Pancreas (tissue), 10 donors: Measurements from ENCODE around the gene HSF4. TPM values are rescaled to one million over a fixed set of nuclear protein-coding genes. Genes with fewer than 3 reads are reported as not detected.

Experiments used
- ATAC-seq, 4 donors: fragments of 200-7000 bp; cut with Tn5 transposase; one replicate each; pipeline versions ENCODE4 v1.8.0 to v1.9.1; 2020; ENCODE audit warnings: mild to moderate bottlenecking in 4 of 4, moderate library complexity in 4 of 4
- DNase-seq, 6 donors: peaks; one replicate each; pipeline ENCODE4 v3.0.0-alpha.2; 2020
- FAIRE-seq: peaks from 2 replicates; lab custom pipeline; 2012; peaks lifted over from hg19 to GRCh38; lab: Jason Lieb, UNC
- H3K27ac ChIP-seq, 4 donors: fragments of 200-600 bp; sonication (generic); 1 replicate in 3 of 4; 2 replicates in 1 of 4; pipeline versions ENCODE4 v1.5.0 to v1.8.0; 2020
- H3K27me3 ChIP-seq, 4 donors: fragments of 200-600 bp; one replicate each; pipeline ENCODE4 v1.8.0; 2021
- H3K36me3 ChIP-seq, 3 donors: fragments of 200-600 bp; sonication (generic) in 1 of 3; one replicate each; pipeline versions ENCODE4 v1.5.0 to v1.8.0; 2020 to 2021
- H3K4me1 ChIP-seq, 3 donors: fragments of 200-600 bp; one replicate each; pipeline ENCODE4 v1.8.0; 2021
- H3K4me3 ChIP-seq, 4 donors: fragments of 200-600 bp; sonication (generic) in 2 of 4; one replicate each; pipeline versions ENCODE4 v1.5.0 to v1.8.0; 2020 to 2021
- H3K9me3 ChIP-seq, 4 donors: fragments of 200-600 bp; one replicate each; pipeline ENCODE4 v1.8.0; 2021
- CTCF ChIP-seq, 4 donors: fragments of 200-600 bp; sonication (generic) in 3 of 4; IDR thresholded peaks; one replicate each; pipeline versions ENCODE4 v1.5.0 to v1.8.0; 2021; ENCODE audit warnings: antibody characterized with exemption in 4 of 4
- WGBS, 2 donors: extraction: QIAGEN DNeasy Blood & Tissue Kit; methylation state at CpG; one replicate each; pipeline ENCODE4 v1.1.7; 2013; 5-methylcytosine and 5-hydroxymethylcytosine counted together
- intact Hi-C, 3 donors: fragments of 100-400 bp; cut with DNase I; formaldehyde crosslinking; loops; one replicate each; pipeline versions ENCODE4 v1.11.1 to v1.14.2; 2022
- polyA plus RNA-seq, 2 donors: library from polyadenylated mRNA; stranded (reverse); fragments of 200-250 nt; gene quantifications; one replicate each; pipeline ENCODE4 v1.2.3, GENCODE V29; 2013
- total RNA-seq, 6 donors: library from RNA; stranded (reverse); fragmentation: NEBNext Ultra II Directional in 4 of 6; extraction: Animal tissue kit (Norgen Biotek cat#: 25700) in 4 of 6; gene quantifications; one replicate each; pipeline versions ENCODE4 v1.2.1 to v1.2.4, GENCODE V29; 2021 to 2023
- donor health status: healthy with polysubstance abuse.
- donor health status: DM: no; HTN: no; CAD: no; lungs with moderate emphysema.
- donor health status: DM: no; HTN: no; CAD: no.
- donor health status: control.
- donor health status: control.
- donor health status: Bipolar disorder and iron deficiency.
- donor health status: DM: yes; HTN: yes; CAD: no.
- donor health status: DM: no; HTN: no; CAD: no.
- donor health status: DM: no; HTN: no; CAD: no.
- donor health status: DM: yes; HTN: yes; CAD: no.

The HSF4 gene
- total and polyA plus RNA-seq, 8 donors: 34.9 to 330 (median 61.6) TPM

DNA sequence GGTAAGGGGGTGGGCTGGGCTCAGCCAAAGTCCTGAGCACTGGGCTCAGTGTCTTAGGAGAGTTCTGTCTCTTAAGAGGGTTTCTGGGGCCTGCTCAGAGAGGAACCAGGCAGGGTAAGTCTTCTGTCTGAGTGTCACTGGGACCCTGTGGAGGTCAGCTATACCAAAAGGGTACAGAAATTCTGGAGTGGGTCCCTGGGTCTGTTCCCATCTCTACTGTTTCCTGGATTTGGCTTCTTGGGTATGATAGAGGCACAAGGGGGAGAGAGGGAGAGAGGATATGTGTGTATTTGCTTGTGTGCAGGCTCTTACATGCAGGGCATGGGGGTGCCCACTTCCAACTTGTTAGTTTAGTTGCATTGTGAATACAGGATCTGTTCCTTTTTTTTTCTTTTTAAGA is 29.0 kb downstream of the HSF4 start:
- no peak for TF ChIP-seq CTCF (IDR thresholded peaks at IDR 0.05)

DNA sequence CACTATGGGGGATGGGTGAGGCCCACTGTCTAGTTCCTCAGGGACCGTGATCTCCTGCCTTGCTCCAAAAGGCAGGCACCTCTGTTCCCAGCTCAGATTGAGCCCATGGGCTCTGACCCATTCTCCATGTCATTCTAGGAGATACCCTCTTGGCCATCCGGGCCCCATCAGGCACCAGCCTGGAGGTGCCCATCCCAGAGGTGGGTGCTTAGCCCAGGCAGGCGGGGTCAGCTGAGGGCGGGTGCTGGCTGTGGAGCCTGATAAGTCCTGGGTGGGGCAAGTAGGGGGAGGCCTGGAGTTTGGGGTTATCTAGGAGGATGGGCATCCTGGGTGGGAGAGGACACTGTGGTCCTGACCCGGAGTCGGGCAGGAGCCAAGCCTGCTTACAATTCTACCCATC is 29.7 kb downstream of the HSF4 start:
- WGBS, 2 donors: 88 to 95% methylated on average over 6 of the region's 6 CpGs
- no peak overlapping the region for H3K27ac ChIP-seq
- no peak for ATAC-seq

More for the DNA sequence above, 29.0 kb downstream of the HSF4 start:
- Histone ChIP-seq H3K36me3 (peaks cover 0 to 27% (median 13%) of the 10 kb centered on the region in 3 donors), H3K4me3 (peak overlapping the region in 1 of 4 donors; percentile 97), H3K27me3 (no peaks in the 10 kb centered on the region), H3K4me1 (peaks cover 14 to 19% (median 17%) of the 10 kb centered on the region in 3 donors), H3K9me3 (no peaks in the 10 kb centered on the region), H3K27ac (no peak overlapping the region)
- ATAC-seq (no peak), FAIRE-seq (no peak), DNase-seq (no peak)
- intact Hi-C loops: no loop called here

GRCh38 chr16:67195676-67196075 is 31.1 kb downstream of the HSF4 start:
- Histone ChIP-seq H3K27me3 (no peaks in the 10 kb centered on the region), H3K27ac (no peak overlapping the region), H3K9me3 (no peaks in the 10 kb centered on the region), H3K36me3 (peaks cover 0 to 27% (median 13%) of the 10 kb centered on the region in 3 donors), H3K4me1 (peaks cover 14 to 19% (median 17%) of the 10 kb centered on the region in 3 donors), H3K4me3 (no peak overlapping the region)
- FAIRE-seq (no peak), ATAC-seq (no peak), DNase-seq (no peak)
- TF ChIP-seq CTCF (IDR thresholded peaks at IDR 0.05): no peak
- intact Hi-C loops: no loop called here
- 60 to 67% methylated on average over 5 of the region's 5 CpGs for WGBS, 2 donors

More for the DNA sequence above, 29.7 kb downstream of the HSF4 start:
- Histone ChIP-seq H3K4me3 (no peak overlapping the region), H3K36me3 (peaks cover 0 to 27% (median 13%) of the 10 kb centered on the region in 3 donors), H3K9me3 (no peaks in the 10 kb centered on the region), H3K4me1 (peaks cover 14 to 19% (median 17%) of the 10 kb centered on the region in 3 donors), H3K27me3 (no peaks in the 10 kb centered on the region)
- DNase-seq: peak in 1 of 6 donors; percentile 40
- no peak for TF ChIP-seq CTCF (IDR thresholded peaks at IDR 0.05)
- no peak for FAIRE-seq
- intact Hi-C loops: no loop called here

- Histone ChIP-seq H3K4me1 (peaks cover 9 to 14% (median 11%) of the 10 kb centered on the region in 3 donors), H3K9me3 (no peaks in the 10 kb centered on the region), H3K27ac (no peak overlapping the region), H3K36me3 (peaks cover 0 to 33% (median 13%) of the 10 kb centered on the region in 3 donors), H3K4me3 (no peak overlapping the region), H3K27me3 (no peaks in the 10 kb centered on the region)
- ATAC-seq (no peak), DNase-seq (no peak), FAIRE-seq (no peak)
- 92 to 95% methylated on average over 1 of the region's 1 CpG for WGBS, 2 donors
- intact Hi-C loops: no loop called here
- TF ChIP-seq CTCF (IDR thresholded peaks at IDR 0.05): no peak
Observed at GRCh38 chr16:67196881-67197280, 32.3 kb downstream of the HSF4 start.

- TF ChIP-seq CTCF (IDR thresholded peaks at IDR 0.05): no peak
- Histone ChIP-seq H3K27me3 (no peaks in the 10 kb centered on the region), H3K9me3 (no peaks in the 10 kb centered on the region), H3K36me3 (peaks cover 0 to 40% (median 17%) of the 10 kb centered on the region in 3 donors), H3K4me3 (no peak overlapping the region), H3K4me1 (peaks cover 8 to 12% (median 8%) of the 10 kb centered on the region in 3 donors), H3K27ac (no peak overlapping the region)
- WGBS, 2 donors: 65 to 69% methylated on average over 6 of the region's 6 CpGs
- ATAC-seq (no peak), FAIRE-seq (no peak), DNase-seq (no peak)
- intact Hi-C loops: no loop called here
Observed at GRCh38 chr16:67197704-67198103, 33.2 kb downstream of the HSF4 start.
